Activated CD8-positive, alpha-beta memory T cell treated with anti-CD3 and anti-CD28 coated beads for 1 hour (primary cell): ENCODE results near the gene EFNA5.

ENCODE experiments used
- DNase-seq, 2 donors: peaks; one replicate each; pipeline ENCODE4 v3.0.0-alpha.2; 2020; ENCODE audit warnings: low read depth in 1 of 2; ENCODE audit errors: extremely low read depth in 1 of 2

The EFNA5 gene

DNA sequence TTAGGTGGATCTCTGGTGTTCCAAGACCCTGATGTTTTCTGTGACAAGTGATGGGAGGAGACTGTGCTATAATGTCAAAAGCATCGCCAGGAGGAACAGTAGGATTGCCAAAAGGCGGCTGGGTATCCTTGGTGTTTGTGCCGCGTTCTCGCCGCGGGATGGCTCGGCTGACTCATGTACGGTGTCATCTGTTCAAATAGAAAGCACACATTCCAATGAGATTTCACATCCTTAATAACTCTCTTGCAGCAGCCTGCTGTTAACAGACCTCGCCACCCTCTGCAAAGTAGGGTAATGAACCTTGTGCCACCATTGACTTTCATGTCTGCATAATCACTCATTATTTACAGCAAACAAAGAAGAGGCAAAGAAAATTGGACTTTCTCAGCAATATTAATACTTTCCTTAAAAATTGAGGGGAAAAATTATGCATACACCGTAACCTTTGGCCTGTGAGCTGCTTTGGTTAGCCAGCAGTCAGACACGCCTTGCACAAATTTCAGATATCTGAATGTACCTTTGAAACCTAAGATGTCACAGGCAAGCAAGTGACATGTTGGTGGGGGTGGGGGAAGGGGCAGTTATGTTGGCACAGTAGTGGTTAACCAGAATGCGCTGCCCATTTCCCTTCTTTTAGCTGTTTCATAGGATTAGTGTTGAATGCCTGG, 289.4 kb downstream of the EFNA5 start:
- DNase-seq: no peak

DNA sequence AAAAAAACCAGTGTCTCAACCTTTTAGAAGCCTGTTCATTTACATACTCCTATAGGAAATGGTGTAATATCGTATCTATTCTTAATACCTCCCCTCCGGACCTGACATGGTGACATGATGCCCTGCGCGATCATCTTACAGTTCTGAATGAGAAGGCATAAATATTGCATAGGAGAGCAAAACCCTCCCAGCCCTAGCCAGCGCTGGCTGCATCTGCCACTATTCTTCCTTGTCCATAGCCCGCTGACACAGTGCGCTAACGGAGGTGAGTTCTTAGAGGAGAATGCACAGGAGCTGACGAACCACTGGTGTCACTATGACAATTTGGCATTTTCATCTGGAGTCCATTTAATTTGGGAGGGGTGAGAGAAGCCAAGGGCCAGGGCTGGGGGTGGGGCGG, 290.1 kb downstream of the EFNA5 start:
- DNase-seq: no peak

DNA sequence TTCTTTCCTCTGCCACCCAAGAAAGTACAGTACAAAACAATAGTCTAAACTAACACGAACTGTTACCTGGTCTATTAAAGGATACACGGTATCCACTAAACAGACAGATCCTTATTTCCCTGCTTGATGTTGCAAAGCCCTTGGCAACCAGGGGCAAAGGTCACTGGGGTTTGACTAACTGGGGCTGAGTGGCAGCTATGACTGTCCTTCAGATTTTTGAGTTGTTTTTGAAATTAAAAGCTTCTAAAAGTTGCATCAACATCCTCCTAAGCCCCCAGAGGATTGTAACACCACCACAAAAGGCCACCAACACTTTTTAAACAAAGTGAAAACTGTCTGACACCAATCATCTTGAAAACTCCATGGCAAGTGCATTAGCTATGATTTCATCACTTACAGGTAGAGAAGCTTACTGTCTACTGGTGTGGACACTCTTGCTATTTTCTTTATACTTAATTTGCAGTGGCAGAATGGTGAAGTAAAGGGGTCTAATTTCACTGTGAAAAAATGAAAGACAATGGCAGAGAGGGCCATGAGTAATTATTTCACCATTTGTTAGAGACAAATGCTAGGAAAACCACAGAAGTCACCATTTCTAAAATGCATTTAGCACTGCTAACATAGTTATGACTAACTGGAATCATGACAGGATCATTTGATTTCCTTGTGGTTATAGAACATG, 292.4 kb downstream of the EFNA5 start:
- no peak for DNase-seq

DNA sequence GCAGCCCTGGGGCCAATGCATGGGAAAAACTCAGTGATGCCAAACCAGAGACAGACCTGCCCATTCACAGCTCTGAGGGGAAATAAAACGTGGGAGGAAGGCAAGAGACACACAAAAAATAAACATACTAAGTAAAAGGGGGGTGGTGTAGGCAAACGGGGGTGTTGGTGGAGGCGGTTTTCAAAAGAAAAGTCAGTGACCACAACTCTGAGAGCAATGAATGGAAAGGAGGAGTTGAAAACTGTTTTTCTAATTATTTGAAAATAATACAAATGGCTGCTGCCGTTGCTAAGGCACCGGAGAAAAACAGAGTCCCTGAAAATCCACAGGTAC, 293.5 kb downstream of the EFNA5 start:
- DNase-seq: no peak

DNA sequence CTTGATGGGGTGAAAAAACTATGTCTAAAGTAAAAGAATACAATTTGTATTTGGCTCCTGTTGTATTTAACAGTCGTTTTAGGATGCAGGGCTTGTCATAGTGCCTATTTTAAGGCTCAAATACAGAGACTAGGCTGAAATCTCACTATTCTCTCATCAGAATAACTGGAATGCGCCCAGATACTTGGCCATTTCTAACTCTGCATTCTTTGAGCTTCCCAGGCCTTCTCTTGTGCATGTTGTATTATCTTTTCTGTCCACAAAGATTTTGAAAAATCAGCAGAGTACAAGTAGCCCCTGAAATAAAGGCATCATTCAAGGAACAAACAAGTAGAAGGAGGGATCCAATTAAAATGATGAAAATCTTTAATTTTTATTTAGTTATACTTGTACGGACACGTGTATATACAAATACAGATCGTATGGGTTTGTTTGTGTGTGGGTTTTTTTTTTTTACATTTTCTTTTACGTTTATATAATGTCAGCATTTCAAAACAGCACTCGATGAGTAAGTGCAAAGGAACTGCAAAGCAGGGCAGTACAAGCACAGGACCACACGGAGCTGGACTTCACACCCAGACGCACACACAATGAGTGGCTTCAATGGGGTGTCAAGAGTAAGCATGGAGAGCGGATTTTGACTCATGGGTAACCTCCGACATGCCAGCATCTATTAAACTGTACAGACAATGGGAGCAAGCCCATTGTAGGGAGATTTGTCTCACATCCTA, 294.0 kb downstream of the EFNA5 start:
- no peak for DNase-seq

DNA sequence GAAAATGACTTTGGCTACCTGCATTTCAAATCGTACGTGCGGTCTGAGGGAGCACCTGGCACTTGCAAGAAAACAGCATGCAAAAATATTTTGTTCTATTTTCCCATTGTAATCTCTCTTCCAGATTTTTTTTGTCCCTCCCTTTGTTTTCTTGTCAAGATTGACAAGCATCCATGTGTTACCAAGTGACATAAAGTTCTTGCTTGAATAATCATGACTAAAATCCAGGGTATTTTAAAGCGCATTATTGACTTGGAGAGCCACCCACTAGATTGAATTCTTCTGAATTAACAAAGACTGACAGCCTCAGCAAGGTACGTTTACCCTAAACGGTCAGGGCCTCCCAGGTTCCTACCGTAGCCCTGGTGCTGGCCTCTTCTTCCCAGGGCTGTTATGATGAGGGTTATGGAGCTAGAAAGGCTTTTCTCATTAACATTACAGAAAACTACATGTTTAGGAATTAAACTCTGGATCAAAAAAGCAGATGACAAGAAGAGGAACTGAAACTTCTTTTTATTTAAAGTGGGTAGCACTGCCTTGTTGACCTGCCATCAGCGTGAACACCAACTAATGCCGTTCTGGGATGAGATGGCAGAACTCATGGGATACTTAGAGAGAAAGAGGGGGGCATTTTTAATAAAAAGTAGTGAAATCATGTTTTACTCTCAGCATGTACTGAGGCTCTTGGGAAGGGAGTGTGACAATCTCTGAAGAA, 297.0 kb downstream of the EFNA5 start:
- DNase-seq: no peak

DNA sequence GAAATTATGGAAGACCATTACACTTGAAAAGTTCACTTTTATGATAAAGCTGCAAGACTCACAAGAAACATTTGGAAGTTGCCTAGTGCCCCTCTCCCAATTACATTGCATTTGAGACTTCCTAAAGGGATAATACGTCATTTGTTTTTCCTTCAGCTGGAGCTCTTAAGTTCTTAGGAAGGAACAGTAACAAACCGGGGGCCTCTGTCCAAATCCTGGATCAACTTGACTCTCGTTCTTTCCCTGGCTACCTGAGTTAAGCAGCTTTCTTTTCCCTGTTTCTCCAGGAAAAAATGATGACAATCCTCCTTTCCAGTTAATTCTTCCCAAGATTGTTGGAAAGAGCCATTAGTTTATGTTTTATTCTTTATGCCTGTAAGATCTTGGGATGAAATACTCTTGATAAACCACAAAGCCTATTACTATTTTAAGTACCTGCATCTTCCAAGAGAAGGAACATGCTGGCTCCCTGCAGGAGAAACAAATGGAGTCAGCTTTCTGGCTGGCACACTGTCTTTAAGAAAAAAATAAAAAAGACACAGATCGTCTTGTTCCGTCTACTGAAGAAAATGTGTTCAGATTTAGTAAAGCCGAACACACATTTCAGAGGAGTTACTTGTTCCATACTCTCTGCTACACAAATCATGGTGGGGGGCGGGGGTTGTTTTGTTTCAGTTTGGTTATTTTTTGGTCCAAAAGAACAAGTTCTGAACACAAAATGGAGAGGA, 297.9 kb downstream of the EFNA5 start:
- DNase-seq: no peak

DNA sequence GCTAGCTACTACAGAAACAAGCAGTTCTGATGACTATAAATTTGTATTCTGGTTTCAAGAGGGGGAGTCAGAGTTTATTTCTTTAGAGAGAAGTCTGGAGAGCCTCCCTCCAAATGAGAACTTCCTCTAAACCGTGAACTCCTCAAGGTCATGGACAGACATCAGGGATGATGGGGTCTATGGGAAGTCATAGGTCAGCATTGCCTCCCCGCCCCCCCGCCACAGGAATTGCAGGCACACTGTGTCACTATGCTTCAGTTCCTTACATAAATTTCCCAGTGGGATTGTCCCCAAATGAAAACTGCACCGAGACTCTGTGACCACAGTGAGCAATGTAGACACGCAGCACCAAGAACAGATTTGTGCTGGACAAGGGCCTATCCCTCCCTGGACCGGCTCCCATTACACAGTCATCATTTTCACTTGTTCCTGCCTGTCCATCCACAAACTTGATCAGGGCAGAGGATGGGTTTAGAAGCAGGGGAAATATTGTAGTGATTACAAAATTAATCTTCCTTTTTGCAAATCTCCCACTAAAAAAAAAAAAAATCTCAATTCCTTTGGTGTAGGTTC, 300.3 kb downstream of the EFNA5 start:
- DNase-seq: no peak

DNA sequence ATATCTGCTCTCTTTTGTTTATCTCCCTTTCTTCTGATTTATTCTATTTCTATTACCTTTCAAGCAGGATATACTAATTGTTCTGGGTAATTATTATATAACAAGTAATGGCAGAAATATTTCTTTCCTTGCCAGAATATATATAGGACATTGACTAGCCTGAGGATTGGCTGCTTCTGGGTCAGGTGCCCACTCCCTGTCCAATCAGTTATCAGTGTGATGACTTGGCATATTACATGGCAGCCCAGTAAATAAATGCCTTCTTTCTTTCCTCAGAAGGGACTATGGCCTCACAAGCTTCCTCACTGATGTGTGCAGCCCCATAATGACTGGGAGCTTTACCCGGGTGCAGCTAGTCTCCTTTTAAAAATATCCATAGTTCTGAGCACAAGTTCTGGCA, 301.1 kb downstream of the EFNA5 start:
- no peak for DNase-seq

DNA sequence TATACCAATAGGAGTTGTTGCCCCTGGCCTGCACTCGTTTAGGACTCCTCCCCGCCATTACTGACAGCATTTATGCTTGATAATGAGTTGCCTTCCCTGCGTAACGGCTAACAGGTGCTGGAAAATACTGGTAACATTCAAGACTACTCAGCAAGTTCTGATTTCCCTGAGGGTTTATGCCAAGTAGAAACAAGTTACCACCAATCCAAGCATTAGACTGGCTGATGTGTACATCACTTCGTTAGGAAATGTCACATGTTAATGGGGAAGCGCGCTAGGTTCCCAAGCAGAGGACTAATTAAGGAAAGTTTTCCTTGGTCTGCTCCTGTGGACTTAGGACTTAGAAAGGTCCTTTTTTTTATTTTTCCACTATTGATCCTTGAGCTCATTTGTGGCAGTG, 302.1 kb downstream of the EFNA5 start:
- no peak for DNase-seq

DNA sequence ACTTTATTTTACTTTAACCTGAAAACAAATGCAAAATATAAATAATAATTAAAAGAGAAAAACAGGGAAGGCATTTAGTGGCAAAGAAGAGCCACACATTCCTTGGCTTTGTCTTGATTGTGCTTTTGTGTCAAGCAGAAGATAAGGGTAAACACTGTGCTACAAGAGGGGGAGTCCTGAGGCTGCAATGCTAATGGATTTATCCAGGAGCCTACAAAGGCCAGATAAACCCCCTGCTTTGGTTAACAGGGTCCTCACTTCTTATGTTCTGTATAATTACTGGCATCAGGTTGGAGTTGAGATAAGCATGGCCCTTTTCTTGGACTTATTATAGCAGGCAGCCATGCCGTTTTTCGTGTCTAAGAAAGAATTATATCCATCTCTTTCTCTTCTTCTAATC, 302.8 kb downstream of the EFNA5 start:
- DNase-seq: no peak

DNA sequence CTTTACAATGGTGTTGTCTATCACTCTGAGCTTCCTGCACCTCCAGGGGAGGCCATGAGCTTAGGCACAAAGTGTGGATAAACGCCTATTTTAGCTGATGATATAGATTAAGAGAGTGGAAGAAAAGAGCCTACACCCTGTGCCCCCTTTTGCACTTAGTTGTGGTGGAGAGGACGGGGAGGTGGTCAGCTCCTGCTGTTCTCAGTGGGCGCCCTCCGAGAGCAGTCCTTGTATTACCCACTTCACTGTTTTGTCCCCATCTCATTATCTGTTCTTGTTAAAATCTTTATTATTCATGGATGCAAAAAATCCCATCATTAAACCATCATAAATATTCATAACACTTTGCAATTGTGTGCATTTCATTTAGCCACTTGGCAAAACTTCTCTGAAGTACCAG, 303.3 kb downstream of the EFNA5 start:
- no peak for DNase-seq

DNA sequence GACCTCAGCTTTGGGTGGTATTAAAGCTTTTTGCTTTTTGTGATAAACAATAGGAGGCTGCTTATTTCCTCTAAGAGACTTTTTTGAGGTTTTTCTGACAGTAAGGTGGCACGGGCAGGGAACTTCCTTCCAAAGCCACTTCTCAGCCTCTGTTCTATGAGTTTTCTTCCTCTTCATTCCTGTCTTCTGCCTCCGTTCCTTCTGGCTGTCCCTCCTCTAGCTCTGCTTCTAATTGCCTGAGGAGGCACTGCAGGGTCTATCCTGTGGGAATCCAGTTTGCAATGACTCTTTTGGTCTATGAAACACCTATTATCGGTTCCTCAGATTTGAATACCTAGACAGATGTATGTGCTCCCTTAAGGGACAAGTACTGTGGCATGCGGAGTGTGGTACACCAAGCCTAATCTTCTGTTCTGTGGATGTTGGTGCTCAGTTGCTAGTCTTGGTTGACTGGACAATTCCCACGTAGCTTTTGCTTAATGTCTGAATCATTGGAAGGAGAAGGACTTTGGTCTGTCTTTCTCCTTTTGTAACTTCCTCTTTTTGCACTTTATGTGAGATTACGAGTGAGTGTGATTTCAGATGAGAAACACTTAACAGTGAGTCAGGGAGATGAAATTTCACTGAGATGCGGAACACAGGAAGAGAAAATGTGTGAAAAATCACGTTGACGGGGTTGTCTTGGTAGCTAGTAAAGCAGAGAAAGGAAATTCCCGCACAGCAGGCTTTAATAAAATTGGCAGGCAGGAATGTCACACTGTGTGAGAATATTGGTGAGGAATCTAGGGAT, 305.2 kb downstream of the EFNA5 start:
- no peak for DNase-seq

DNA sequence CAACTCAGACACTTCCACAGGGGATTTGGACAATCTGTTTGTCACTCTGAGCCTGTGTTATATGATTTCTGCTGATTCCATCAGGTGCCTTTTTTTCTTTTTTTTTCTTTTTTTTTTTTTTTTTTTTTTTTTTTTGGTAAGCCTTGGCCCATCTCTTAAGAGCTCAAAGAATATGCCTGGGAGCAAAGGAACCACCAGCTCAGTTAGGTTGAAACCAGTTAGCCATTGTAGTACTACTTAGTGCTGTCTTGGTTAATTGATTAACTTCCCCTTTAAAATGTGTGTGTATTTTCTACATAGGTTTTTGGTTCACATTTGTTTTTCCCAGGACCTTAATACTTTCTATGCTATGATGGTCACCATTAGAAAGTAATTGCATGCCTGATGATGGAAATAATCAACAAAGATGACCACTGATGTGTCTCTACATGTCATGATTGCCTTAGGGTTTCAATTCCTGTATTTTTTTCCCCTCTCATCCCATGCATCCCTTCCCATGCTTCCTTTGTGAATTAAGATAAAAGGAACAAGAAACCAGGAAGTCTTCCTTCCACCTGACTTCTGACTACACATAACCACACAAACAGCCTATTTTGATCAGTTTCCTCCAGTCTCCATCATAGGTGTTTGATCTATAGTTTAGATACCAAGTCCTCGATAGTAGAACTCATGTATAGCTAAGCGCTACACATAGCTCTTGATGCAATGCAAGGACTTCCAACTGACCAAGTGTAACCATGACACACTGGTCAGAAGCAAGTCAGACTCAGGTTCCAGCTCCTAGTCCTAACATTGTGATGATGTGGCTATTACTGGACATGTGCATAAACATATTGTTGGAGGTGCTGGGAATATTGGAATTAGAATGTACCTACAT, 306.1 kb downstream of the EFNA5 start:
- no peak for DNase-seq

DNA sequence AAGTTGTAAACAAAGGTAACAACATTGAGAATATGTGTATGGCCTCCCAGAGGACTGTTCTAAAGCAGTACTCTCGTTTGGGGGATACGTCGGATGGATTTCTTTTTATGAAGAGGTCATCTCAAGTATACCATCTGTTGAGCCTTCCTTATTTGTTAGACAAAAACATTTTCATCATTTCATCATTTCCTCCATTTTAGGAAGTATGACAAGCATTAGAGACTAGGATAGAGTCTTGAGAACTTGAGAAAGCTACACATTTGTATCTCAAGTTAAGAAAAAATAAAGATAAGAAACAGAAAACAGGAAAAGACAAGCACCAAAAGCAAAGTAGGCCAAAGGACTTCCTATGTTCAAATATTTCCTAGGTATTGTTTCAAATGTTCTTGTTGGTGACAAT, 307.0 kb downstream of the EFNA5 start:
- no peak for DNase-seq

DNA sequence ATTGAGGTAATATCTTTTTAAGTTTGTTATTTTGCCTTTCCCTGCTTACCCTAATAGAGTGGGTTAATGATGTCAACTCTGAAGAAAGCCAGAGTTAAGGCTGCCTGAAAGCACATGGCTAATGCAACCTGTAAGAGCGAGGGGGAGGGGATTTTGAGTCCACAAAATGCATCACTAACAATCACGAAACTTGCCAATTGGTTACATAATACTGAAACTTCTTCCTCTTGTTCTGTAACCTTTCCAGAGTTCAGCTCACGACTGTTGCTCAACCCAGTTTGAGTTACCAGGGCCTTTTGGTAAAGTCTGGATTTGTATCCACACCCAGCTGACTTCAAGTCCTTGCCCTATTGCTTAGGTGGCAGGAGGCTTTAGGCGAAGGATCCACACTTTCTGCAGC, 308.8 kb downstream of the EFNA5 start:
- no peak for DNase-seq

DNA sequence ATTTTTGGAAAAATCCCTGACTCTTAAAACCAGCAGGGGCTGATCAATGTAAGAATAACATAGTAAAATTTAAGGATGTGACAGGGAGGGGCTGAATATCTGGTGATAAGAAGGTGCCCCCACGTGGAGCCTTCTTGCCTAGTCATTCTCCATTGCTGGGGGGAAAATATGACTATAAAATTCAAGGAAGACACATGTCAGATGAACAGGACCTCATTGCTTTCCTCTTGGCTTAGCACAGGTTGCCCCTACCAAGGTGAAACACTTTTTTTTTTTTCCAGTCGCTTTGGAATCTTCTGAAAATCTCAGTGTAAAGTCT, 310.9 kb downstream of the EFNA5 start:
- no peak for DNase-seq

DNA sequence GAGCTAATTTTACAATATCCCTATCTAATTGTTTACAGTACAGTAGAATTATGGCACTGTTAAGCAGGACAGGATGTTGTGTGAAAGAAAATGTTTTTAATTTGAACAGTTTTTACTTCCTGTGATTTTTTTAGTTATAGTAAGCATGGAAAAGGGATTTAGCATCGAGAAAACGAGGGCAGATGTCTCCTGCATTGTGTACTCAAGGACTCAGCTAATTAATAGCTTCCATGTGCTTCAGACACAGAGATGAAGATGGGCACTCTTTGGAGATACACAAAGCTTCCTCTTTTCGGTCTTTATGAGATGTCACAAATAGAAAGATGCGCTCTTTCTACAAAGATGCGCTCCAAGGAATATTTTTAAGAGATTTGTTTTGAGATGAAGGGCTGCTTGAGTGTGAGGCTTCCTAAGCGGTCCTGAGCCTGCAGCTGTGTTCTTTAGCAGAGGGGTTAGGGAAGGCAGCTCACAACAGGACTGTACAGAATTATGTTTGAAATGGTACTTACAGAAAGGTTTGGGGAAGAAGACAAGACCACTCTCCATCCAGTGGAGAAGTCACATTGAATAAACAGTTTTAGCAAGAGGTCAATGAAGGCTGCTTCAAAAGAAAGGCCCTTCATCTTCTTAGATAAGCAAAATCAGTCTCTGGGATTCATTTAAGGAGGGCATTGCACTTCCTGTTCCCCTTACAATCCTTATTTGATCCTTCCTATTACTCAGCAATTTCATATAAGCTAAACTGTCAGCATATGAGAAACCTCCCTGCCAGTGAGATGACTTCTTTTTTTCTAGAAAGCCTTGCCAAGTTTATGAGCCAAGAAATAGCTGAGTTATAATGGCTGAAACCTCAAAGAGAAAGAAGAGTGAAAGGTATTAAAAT, 311.5 kb downstream of the EFNA5 start:
- DNase-seq: no peak
